Activated CD4-positive, alpha-beta T cell treated with anti-CD3 and anti-CD28 coated beads, Interleukin-2, Interleukin-4, amounts not matched to agents 100 ng/mL and 50 ng/mL, durations not matched to agents 16 hours and 8 hours (primary cell): ENCODE measurements around the gene JAG2.

Experiments
- DNase-seq: peaks from one replicate; pipeline ENCODE4 v3.0.0-alpha.2; 2020; ENCODE audit warnings: low spot score

JAG2 gene

DNA sequence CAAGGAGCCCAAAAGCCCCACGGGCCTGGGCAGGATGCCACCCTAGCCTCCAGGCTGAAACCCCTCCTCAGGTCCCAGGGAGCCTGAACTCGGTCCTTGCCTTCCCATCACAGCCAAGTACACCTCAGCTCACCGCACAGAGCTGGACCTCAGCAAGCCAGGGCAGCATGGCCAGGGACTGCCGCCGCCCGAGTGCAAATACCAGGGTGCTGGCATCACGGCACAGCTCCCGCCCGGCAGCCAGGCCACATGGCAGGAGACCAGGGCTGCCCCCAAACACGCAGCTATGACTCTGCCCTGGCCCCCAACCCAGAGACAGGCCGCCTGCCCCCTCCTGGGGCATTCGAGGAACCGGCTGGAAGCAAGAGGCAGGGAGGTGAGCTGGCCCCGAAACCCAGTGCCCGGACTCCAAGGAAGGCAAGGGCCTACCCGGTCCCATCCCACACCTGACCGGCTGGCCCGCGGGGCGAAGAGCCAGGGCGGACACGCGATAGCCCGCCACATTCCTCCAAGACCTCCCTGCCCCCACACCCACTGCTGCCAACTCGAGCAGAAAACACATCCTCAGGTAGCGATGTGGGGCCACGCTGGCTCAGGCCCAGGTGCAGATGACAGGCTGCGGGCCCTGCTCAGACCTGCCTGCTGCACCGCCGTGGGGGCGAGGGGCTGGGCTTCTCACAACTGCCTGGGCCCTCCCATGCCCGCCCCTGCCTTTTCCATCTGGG is 2.7 kb downstream of the JAG2 start:
- no peak for DNase-seq

DNA sequence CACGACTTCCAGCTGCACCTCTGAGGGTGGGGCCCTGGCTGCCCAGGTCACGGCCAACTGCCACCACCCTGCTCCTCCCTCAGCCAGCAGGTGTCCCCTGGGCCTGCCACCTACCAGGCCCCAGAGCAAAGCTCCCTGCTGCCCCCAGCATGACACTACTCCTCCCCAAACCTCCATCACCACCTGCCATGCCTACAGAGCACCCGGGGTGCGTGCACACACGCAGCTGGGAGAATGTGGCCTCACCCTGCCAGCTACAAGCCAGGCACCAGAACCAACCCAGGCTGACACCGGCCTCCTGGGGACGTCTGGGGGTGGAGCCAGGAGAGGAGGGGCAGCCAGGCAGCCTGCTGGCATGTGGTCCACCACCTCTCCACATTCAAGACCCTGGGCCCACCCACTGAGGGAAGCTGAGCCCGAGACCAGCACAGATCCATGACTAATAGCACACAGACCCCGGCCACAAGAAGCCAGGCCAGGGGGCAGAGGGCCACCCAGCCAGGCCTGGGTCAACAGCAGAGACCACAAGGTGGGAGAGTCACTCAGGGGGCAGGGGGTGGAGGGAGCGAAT is 3.4 kb downstream of the JAG2 start:
- DNase-seq = no peak

DNA sequence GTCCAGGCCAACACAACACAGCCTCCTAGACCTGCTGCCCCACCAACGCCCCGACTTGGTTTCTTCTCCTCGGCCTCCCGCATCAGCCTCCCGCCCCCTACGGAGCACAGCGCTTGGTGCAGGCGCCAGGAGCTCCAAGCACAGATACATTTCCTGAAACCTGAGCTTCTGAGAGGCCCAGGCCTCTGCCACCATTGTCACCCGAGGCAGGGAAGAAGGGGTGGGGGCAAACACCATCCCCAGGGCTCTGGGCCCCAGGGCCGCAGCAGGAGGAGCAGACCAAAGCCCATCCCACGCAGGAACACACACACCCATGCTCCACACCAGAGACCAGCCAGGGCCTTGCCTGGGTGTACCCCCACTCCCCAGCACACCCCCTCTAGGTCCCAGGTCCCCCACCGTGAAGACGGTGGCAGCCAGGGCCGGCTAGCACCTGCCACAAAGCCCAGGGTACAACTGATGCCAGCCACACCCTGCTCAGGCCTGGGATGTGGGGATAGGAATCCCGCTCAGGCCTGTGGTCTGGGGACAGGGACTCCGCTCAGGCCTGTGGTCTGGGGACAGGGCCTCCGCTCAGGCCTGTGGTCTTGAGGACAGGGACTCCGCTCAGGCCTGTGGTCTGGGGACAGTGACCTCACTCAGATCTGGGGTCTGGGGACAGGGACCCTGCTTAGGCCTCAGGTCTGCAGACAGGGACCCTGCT is 5.4 kb downstream of the JAG2 start:
- DNase-seq = no peak

GRCh38 chr14:105162669-105162979 is 6.0 kb downstream of the JAG2 start:
- no peak for DNase-seq

- no peak for DNase-seq
These were observed 6.5 kb downstream of the JAG2 start for GRCh38 chr14:105161964-105162668.

- DNase-seq = no peak
These were observed 7.3 kb downstream of the JAG2 start for GRCh38 chr14:105161309-105161708.

GRCh38 chr14:105160776-105161175 is 7.8 kb downstream of the JAG2 start:
- no peak for DNase-seq

DNA sequence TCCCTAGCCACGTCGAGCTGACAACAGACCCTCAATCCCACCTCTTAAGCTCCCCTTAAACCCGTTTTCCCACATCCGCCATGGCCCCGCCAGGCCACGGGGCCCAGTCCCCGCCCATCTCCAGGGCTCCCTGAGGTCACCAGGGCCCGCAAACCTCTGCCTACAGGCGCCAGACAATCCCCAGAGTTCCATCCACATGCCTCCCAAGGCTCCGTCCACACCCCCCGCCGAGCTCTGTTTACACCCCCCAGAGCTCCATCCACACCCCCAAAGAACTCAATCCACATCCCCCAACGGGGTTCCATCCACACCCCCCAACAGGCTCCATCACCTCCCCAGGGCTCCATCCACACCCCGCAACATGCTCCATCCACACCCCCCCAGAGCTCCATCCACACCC is 9.2 kb downstream of the JAG2 start:
- no peak for DNase-seq

- DNase-seq = no peak
These were observed 9.8 kb downstream of the JAG2 start for GRCh38 chr14:105158794-105159193.

DNA sequence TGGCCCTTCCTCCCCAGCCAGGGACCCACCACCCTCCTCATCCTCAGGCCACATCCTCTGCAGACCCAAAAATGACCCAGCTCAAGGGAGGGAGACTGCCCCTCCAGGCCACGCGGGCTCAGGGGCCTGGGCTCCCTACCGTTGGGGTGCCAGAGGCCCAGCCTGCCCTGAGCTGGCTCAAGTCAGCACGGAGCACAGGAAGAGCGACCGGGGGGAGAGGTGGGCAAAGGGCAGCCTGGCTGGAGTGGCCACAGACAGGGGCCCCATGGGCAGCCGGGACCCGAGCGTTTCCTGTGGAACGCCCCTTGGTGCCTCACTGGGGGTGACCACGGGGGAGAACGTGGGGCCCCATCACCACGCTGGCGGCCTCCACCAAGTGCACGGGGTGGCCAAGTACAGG is 10.7 kb downstream of the JAG2 start:
- DNase-seq = no peak

- DNase-seq = no peak
These were observed 11.9 kb downstream of the JAG2 start for GRCh38 chr14:105156414-105157375.

DNA sequence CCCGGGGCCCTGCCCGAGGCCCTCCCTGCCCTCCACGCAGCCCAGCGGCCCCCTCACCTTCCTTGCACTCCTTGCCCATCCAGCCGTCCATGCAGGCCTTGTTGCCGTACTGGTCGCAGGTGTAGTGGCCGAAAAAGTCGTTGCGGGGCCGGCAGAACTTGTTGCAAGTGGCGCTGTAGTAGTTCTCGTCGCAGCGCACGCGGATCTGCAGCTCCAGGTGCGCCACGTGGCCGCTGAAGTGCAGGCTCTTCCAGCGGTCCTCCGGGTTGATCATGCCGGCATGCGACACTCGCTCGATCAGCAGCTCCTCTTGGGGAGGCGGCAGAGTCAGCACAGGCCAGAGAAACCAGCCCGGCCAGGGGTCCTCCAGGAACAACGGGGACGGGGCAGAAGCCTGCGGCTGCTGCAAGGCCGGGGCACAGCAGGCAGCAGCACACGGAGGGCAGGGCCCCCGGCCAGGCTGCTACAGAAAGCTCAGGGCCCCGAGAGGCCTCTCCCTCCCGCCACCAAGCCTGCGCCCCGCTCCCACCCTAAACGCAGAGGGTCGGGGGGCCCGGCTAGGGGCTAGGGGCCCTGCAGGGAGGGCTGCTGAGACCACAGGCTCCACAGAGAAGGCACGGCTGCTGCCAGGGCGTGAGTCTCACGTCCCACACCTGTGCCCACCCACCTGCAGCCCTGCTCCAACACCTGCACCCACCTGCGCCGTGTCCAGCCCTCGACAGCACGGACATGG is 12.7 kb downstream of the JAG2 start:
- DNase-seq = no peak

DNA sequence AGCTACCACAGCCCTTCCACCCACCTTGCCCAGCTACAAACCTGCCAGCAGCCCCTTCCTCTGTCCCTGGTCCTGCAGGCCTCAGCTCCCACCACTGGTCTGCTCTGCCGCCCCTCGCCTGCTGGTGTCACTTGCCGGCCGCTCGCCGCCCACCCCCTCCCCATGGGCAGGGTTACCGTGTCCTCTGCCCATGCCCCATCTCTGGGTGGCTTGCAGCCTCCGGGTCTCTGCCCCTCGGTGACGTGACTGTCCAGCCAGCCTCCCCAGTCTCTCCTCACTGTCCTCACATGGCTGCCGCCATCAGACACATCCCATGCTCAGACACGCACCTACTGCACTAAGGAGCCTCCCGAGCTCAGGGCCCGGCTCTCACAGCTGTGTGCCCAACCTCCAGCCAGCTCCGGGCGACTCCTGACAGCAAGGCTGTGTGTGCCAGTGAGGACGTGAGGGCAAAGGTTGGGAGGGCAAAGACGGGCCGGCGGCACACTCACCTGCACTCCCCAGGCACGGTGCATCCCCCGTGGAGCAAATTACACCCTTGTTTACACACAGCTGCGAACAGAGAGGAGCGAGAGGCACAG is 13.4 kb downstream of the JAG2 start:
- no peak for DNase-seq

GRCh38 chr14:105154476-105154871 is 14.1 kb downstream of the JAG2 start:
- no peak for DNase-seq

DNA sequence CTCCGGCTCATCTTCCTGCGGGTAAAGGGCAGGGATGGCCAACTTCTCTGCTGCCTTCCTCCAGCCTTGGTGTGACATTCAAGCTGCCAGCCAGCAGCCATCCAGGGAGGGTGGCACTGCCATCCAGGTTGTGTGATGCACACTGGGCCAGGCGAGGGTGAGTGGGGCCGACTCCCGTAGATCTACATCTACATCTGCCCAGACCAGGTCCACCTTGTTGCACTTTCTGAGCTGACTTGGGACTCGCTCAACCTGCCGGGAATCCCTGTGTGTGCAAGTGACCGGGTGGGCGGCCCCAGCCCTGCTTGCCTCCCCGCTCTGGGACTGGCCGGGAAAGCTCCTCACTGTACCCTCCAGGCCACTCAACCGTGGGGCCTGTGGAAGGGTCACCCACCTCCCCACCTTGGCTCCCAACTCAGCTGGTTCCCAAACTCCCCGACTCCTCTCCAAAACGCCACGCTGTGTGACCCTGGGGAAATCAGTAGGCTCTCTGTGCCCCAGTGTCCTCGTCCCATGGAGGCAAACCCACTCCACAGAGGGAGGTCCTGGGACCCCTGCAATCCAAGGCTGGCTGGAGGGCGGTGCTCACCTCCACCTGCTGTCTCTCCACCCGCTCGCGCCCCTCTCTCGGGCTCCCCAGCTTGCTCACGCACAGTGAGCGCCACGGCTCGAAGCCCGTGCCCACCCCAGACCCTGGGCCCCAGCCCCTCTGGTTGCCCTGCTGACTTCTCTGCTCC is 14.7 kb downstream of the JAG2 start:
- no peak for DNase-seq

DNA sequence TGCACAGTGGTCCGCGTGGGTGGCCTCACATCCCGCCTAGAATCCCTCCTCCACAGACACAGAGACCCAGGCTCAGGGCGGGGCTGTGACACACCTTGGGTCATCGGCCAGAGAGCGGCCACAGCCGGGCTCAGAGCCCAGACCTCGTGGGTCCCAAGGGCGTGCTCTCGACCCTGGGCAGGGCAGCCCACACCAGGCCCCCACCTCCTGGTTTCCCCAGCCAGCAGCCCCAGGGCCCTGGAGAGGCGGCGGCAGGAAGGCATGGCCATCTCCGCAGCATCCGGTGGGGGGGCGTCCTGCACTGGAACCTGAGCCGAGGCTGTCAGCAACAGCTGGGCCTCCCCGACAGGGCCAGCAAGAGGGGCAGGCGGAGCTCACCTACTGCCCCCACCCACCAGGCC is 15.2 kb downstream of the JAG2 start:
- DNase-seq = no peak

GRCh38 chr14:105152794-105153241 is 15.8 kb downstream of the JAG2 start:
- no peak for DNase-seq

DNA sequence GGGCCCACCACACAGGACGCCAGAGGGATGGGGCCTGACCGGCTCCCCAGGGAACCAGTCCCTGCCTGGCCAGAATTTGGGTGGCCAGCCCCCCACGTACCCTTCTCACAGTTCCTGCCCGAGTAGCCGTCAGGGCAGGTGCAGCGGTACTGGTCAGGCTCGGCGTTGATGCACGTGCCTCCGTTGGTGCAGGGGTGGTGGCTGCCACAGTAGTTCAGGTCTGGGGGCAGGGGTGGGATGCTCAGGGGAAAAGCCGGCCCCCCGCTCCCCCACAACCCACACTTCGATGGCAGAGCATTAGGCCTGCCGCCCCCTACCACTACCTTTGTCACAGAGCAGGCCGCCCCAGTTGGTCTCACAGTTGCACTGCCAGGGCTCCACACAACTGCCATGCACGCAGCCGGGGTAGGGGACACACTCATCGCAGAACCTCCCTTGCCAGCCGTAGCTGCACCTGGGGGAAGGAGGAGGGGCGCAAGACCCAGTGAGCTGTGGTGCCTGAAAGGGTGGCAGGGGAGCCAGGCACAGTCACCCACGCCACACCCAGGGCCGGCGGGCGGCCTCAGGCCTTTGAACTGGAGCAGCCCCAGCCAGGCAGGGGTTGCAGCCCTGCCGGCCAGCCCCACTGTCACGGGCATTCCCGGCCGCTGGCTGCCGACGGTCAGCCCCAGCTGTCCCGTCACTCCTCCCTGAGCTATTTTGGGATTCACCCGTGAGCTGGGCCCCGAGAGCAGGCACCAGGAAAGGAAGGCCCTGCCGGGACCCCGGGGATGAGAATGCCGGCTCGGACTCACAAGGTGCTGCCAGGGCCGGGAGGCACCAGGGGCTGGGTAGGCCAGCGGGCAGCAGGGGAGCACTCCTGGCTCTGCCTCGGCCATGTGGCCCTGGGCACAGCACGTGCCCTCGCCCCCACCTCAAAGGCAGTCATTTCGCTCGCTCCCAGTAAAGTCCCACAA is 16.5 kb downstream of the JAG2 start:
- no peak for DNase-seq
